ENCODE results near the gene CTLA4. TPM values are rescaled to one million over a fixed set of nuclear protein-coding genes. Genes with fewer than 3 reads are reported as not detected.

CTLA4 gene
- total and polyA plus RNA-seq, 2 of the 4 experiments (the other 2 are of a cell fraction), result not detected

DNA sequence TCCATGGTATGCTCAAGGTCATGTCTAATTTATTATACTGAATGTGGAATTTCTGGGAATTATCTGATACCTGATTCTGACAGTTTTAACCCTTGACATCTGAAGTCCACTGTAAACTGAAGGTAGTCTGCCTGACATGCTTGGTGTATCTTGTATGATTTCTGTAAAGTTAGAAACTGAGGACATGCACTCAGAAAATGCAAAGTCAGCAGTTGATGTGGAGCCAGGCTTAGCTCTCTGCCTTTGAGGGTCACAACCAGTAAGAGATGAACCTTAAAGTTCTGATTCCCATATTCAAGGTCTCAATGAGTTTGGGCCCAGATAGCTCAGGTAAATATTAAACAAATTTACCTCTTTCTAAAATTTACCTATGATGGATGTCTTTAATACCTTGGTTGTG is 12.3 kb upstream of the CTLA4 start:
- H3K23ac ChIP-seq (ENCODE audit: low read depth, low read length), result no peak overlapping the region
- H2AK9ac ChIP-seq (replicated peaks; ENCODE audit: low read depth, low read length, poor library complexity), result no peak overlapping the region
- H3K4me2 ChIP-seq (ENCODE audit: low read depth, low read length), result no peak overlapping the region
- no peak overlapping the region for H3K18ac ChIP-seq (ENCODE audit: low read depth, low read length)
- no peak overlapping the region for H4K91ac ChIP-seq (ENCODE audit: insufficient read depth, low read depth, low read length)
- no peak overlapping the region for H3K9ac ChIP-seq (ENCODE audit: low read depth, low read length)
- no peaks in the 10 kb centered on the region for H3K36me3 ChIP-seq (ENCODE audit: control insufficient read depth, insufficient read depth, low read length)
- POLR2A ChIA-PET (ENCODE audit: unreplicated experiment), result no interaction called here
- intact Hi-C loops (cut with micrococcal nuclease) (no loop called here), in situ Hi-C loops (cut with MboI; ENCODE audit: low sequenced_read_pairs) (no loop called here), dilution Hi-C loops (cut with HindIII; ENCODE audit: low sequenced_read_pairs, unreplicated experiment) (no loop called here)
- TF ChIP-seq BHLHE40 (IDR thresholded peaks at IDR 0.05; ENCODE audit: low read depth, low read length) (no peak), MAFK (IDR thresholded peaks at IDR 0.05; ENCODE audit: low read depth, low read length) (peak; percentile 96)
- H2AK5ac ChIP-seq (ENCODE audit: low read depth, low read length), result no peak overlapping the region
- H3K4ac ChIP-seq (ENCODE audit: low read depth, low read length), result no peak overlapping the region
- DNase-seq (no peak), ATAC-seq (ENCODE audit: low read depth) (no peak)
- no peak overlapping the region for H2BK5ac ChIP-seq (ENCODE audit: low read depth, low read length, poor library complexity, severe bottlenecking)
- no peak overlapping the region for H4K5ac ChIP-seq (ENCODE audit: low read depth, low read length)
- no peaks in the 10 kb centered on the region for H3K9me1 ChIP-seq (ENCODE audit: insufficient read depth, low read length)
- H2BK20ac ChIP-seq (ENCODE audit: low read depth, low read length), result no peak overlapping the region
- no peak overlapping the region for H2AFZ ChIP-seq (replicated peaks; ENCODE audit: low read length, poor library complexity)
- H3K4me3 ChIP-seq (ENCODE audit: insufficient read depth, low read depth, low read length), result no peak overlapping the region
- H3K14ac ChIP-seq (replicated peaks; ENCODE audit: low read depth, low read length), result no peak overlapping the region
- H3K56ac ChIP-seq (ENCODE audit: extremely low read depth, insufficient read depth, low read length), result no peak overlapping the region
- no peak overlapping the region for H4K8ac ChIP-seq (ENCODE audit: low read depth in 2 of 2, low read length in 2 of 2)
- H3K4me1 ChIP-seq (ENCODE audit: control insufficient read depth, insufficient read depth, low read length), result no peaks in the 10 kb centered on the region
- no peak overlapping the region for H3K27ac ChIP-seq (ENCODE audit: insufficient read depth, low read length)
- no peaks in the 10 kb centered on the region for H3K79me1 ChIP-seq (ENCODE audit: low read depth in 1 of 2, low read length in 2 of 2)
- BruUV-seq (replicated peaks), result no TSS peak
- H3K9me3 ChIP-seq (ENCODE audit: control insufficient read depth, insufficient read depth, low read length), result no peaks in the 10 kb centered on the region
- H3K27me3 ChIP-seq (ENCODE audit: control insufficient read depth, insufficient read depth, low read length), result peaks cover 25% of the 10 kb centered on the region
- H2BK120ac ChIP-seq (ENCODE audit: low read depth, low read length), result no peak overlapping the region
- H2BK15ac ChIP-seq (ENCODE audit: low read depth, low read length), result no peak overlapping the region
- CTCF ChIA-PET, result no interaction called here
- H4K20me1 ChIP-seq (ENCODE audit: insufficient read depth, low read length), result no peaks in the 10 kb centered on the region
